ENCODE results near the gene DCC.

The DCC gene

GRCh38 chr18:53139746-53140500, 799.9 kb downstream of the DCC start:
- TF ChIP-seq CTCF (IDR thresholded peaks at IDR 0.05; ENCODE audit: insufficient read depth, low read depth, low read length, missing control alignments), result no peak
- DNase-seq (ENCODE audit: low read depth), result no peak
- no peak overlapping the region for H3K4me3 ChIP-seq (ENCODE audit: low read depth, low read length)

GRCh38 chr18:53142005-53142404, 802.0 kb downstream of the DCC start:
- H3K4me3 ChIP-seq (ENCODE audit: low read depth, low read length), result no peak overlapping the region
- DNase-seq (ENCODE audit: low read depth), result no peak
- no peak for TF ChIP-seq CTCF (IDR thresholded peaks at IDR 0.05; ENCODE audit: insufficient read depth, low read depth, low read length, missing control alignments)

GRCh38 chr18:53147472-53147871, 807.5 kb downstream of the DCC start:
- H3K4me3 ChIP-seq (ENCODE audit: low read depth, low read length), result no peak overlapping the region
- no peak for DNase-seq (ENCODE audit: low read depth)
- TF ChIP-seq CTCF (IDR thresholded peaks at IDR 0.05; ENCODE audit: insufficient read depth, low read depth, low read length, missing control alignments), result no peak

- no peak for DNase-seq (ENCODE audit: low read depth)
- no peak for TF ChIP-seq CTCF (IDR thresholded peaks at IDR 0.05; ENCODE audit: insufficient read depth, low read depth, low read length, missing control alignments)
- H3K4me3 ChIP-seq (ENCODE audit: low read depth, low read length), result no peak overlapping the region
These were observed 808.1 kb downstream of the DCC start for GRCh38 chr18:53148123-53148522.

GRCh38 chr18:53152476-53152875, 812.5 kb downstream of the DCC start:
- no peak for TF ChIP-seq CTCF (IDR thresholded peaks at IDR 0.05; ENCODE audit: insufficient read depth, low read depth, low read length, missing control alignments)
- no peak overlapping the region for H3K4me3 ChIP-seq (ENCODE audit: low read depth, low read length)
- DNase-seq (ENCODE audit: low read depth), result no peak

GRCh38 chr18:53153281-53153680, 813.3 kb downstream of the DCC start:
- TF ChIP-seq CTCF (IDR thresholded peaks at IDR 0.05; ENCODE audit: insufficient read depth, low read depth, low read length, missing control alignments), result peak; percentile 27
- H3K4me3 ChIP-seq (ENCODE audit: low read depth, low read length), result no peak overlapping the region
- DNase-seq (ENCODE audit: low read depth), result peak; percentile 23

GRCh38 chr18:53153800-53154199, 813.8 kb downstream of the DCC start:
- no peak for TF ChIP-seq CTCF (IDR thresholded peaks at IDR 0.05; ENCODE audit: insufficient read depth, low read depth, low read length, missing control alignments)
- H3K4me3 ChIP-seq (ENCODE audit: low read depth, low read length), result no peak overlapping the region
- no peak for DNase-seq (ENCODE audit: low read depth)

Measured in GM12865 (cell line).